Caco-2 (cell line): ENCODE measurements around the gene TAMALIN. TPM values are rescaled to one million over a fixed set of nuclear protein-coding genes. Genes with fewer than 3 reads are reported as not detected.
A peak's percentile ranks its signal among the peaks of the same experiment; 100 is the strongest.

ENCODE experiments used
- BruUV-seq: library from RNA; stranded (reverse); fragments of 400-500 nt; replicated peaks from 2 replicates; lab custom pipeline; 2021; lab: Mats Ljungman, UMichigan
- CTCF ChIA-PET: fragments of 300-600 bp; sonication (Branson Sonifier 250); formaldehyde crosslinking; loops from one replicate; lab custom pipeline; 2022; ENCODE audit warnings: antibody characterized with exemption; lab: Charles Lee
- POLR2A ChIA-PET: fragments of 300-600 bp; sonication (Branson Sonifier 250); formaldehyde crosslinking; loops from one replicate; lab custom pipeline; 2022; ENCODE audit warnings: antibody characterized with exemption; lab: Charles Lee
- DNase-seq, 2 experiments: peaks; one replicate each; pipeline versions ENCODE4 v3.0.0 to v3.0.0-alpha.2; 2020 to 2022
- H3K27me3 ChIP-seq: replicated peaks from 2 replicates; pipeline ENCODE4 v1.6.0; 2011; ENCODE audit warnings: low read length; ENCODE audit not compliant: control insufficient read depth, insufficient read depth
- H3K36me3 ChIP-seq: 2 replicates; pipeline ENCODE4 v1.5.1; 2011; ENCODE audit warnings: low read length; ENCODE audit not compliant: control insufficient read depth, insufficient read depth
- H3K4me1 ChIP-seq: fragments of 250-450 bp; sonication (Bioruptor Pico); 2 replicates; pipeline ENCODE4 v1.5.1; 2020; ENCODE audit warnings: mild to moderate bottlenecking
- H3K4me3 ChIP-seq: 2 replicates; pipeline ENCODE4 v1.5.1; 2011; ENCODE audit warnings: low read depth, mild to moderate bottlenecking, control low read depth, low read length
- H3K9me3 ChIP-seq: fragments of 250-450 bp; sonication (Bioruptor Pico); 2 replicates; pipeline ENCODE4 v1.5.1; 2020; ENCODE audit warnings: mild to moderate bottlenecking, moderate library complexity
- H3K27ac Mint-ChIP-seq: one replicate; pipeline ENCODE4 v1.8.0; 2022; ENCODE audit warnings: mixed read lengths; ENCODE audit not compliant: unreplicated experiment
- H3K27me3 Mint-ChIP-seq: one replicate; pipeline ENCODE4 v1.8.0; 2022; ENCODE audit warnings: mixed read lengths; ENCODE audit not compliant: insufficient read depth, unreplicated experiment
- H3K36me3 Mint-ChIP-seq: one replicate; pipeline ENCODE4 v1.8.0; 2022; ENCODE audit warnings: mild to moderate bottlenecking, mixed read lengths; ENCODE audit not compliant: insufficient read depth, unreplicated experiment
- H3K4me1 Mint-ChIP-seq: one replicate; pipeline ENCODE4 v1.8.0; 2022; ENCODE audit warnings: low read depth, mixed read lengths; ENCODE audit not compliant: unreplicated experiment
- H3K4me3 Mint-ChIP-seq: one replicate; pipeline ENCODE4 v1.8.0; 2022; ENCODE audit warnings: mild to moderate bottlenecking, moderate library complexity, mixed read lengths; ENCODE audit not compliant: unreplicated experiment
- H3K9me3 Mint-ChIP-seq: one replicate; pipeline ENCODE4 v1.8.0; 2022; ENCODE audit warnings: mixed read lengths; ENCODE audit not compliant: unreplicated experiment
- intact Hi-C: fragments of 100-400 bp; cut with micrococcal nuclease; formaldehyde crosslinking; loops from one replicate; pipeline ENCODE4 v1.10.0; 2022; ENCODE audit not compliant: unreplicated experiment
- total RNA-seq: library from RNA; stranded (reverse); gene quantifications from 2 replicates; pipeline ENCODE4 v1.2.3, GENCODE V29; 2022
- TF ChIP-seq, protein P1 (sequence below), 2 experiments: fragments of 200-600 bp in 1 of 2; IDR thresholded peaks; 1 replicate in 1 of 2; 2 replicates in 1 of 2; pipeline versions ENCODE4 v1.5.1 to v1.8.0; 2011 to 2022; ENCODE audit warnings: antibody characterized with exemption in 1 of 2, control low read depth in 1 of 2, inconsistent platforms in 1 of 2, low read depth in 1 of 2, low read length in 1 of 2, mild to moderate bottlenecking in 1 of 2, moderate library complexity in 1 of 2; ENCODE audit not compliant: insufficient read depth in 1 of 2, severe bottlenecking in 1 of 2, unreplicated experiment in 1 of 2

The TAMALIN gene
- total RNA-seq, 1 experiment from 2014 or later = 4.1 TPM

- peak overlapping the region; percentile 42 for H3K4me3 Mint-ChIP-seq
- H3K36me3 ChIP-seq = peaks cover 3% of the 10 kb centered on the region
- CTCF ChIA-PET = no interaction called here
- H3K4me3 ChIP-seq = no peak overlapping the region
- no peak for DNase-seq
- POLR2A ChIA-PET = no interaction called here
- intact Hi-C loops = no loop called here
- H3K9me3 Mint-ChIP-seq = no peaks in the 10 kb centered on the region
- H3K27me3 ChIP-seq = no peaks in the 10 kb centered on the region
- H3K36me3 Mint-ChIP-seq = peaks cover 59% of the 10 kb centered on the region
- no peaks in the 10 kb centered on the region for H3K27me3 Mint-ChIP-seq
- no TSS peak for BruUV-seq
- peak overlapping the region; percentile 77 for H3K27ac Mint-ChIP-seq
- TF ChIP-seq, protein P1, sequence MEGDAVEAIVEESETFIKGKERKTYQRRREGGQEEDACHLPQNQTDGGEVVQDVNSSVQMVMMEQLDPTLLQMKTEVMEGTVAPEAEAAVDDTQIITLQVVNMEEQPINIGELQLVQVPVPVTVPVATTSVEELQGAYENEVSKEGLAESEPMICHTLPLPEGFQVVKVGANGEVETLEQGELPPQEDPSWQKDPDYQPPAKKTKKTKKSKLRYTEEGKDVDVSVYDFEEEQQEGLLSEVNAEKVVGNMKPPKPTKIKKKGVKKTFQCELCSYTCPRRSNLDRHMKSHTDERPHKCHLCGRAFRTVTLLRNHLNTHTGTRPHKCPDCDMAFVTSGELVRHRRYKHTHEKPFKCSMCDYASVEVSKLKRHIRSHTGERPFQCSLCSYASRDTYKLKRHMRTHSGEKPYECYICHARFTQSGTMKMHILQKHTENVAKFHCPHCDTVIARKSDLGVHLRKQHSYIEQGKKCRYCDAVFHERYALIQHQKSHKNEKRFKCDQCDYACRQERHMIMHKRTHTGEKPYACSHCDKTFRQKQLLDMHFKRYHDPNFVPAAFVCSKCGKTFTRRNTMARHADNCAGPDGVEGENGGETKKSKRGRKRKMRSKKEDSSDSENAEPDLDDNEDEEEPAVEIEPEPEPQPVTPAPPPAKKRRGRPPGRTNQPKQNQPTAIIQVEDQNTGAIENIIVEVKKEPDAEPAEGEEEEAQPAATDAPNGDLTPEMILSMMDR (IDR thresholded peaks at IDR 0.05; ENCODE audit: insufficient read depth in 1 of 2, low read depth in 1 of 2, low read length in 1 of 2, severe bottlenecking in 1 of 2, unreplicated experiment in 1 of 2) = no peak
- H3K4me1 Mint-ChIP-seq = peaks cover 51% of the 10 kb centered on the region
- no peaks in the 10 kb centered on the region for H3K9me3 ChIP-seq
- H3K4me1 ChIP-seq = peaks cover 80% of the 10 kb centered on the region
Observed at GRCh38 chr12:51959921-51960320, 46.8 kb upstream of the TAMALIN start.

GRCh38 chr12:51960488-51960887, 46.3 kb upstream of the TAMALIN start:
- TF ChIP-seq, protein P1 (IDR thresholded peaks at IDR 0.05; ENCODE audit: insufficient read depth in 1 of 2, low read depth in 1 of 2, low read length in 1 of 2, severe bottlenecking in 1 of 2, unreplicated experiment in 1 of 2) = no peak
- Mint-ChIP-seq H3K4me1 (peaks cover 49% of the 10 kb centered on the region), H3K9me3 (peaks cover 5% of the 10 kb centered on the region), H3K27me3 (no peaks in the 10 kb centered on the region), H3K4me3 (peak overlapping the region; percentile 34), H3K27ac (peak overlapping the region; percentile 56), H3K36me3 (peaks cover 64% of the 10 kb centered on the region)
- ChIA-PET POLR2A (no interaction called here), CTCF (interaction anchor here (1.7 kb wide), 1 partner anchor 21 kb away, joined by 7 read pairs; no protein-coding TSS in a partner anchor)
- Histone ChIP-seq H3K27me3 (no peaks in the 10 kb centered on the region), H3K4me1 (peaks cover 74% of the 10 kb centered on the region), H3K4me3 (no peak overlapping the region), H3K9me3 (no peaks in the 10 kb centered on the region), H3K36me3 (peaks cover 3% of the 10 kb centered on the region)
- BruUV-seq = no TSS peak
- no peak for DNase-seq
- intact Hi-C loops = no loop called here

GRCh38 chr12:51960890-51961289, 45.9 kb upstream of the TAMALIN start:
- ChIA-PET POLR2A (no interaction called here), CTCF (interaction anchor here (1.7 kb wide), 1 partner anchor 20 kb away, joined by 7 read pairs; no protein-coding TSS in a partner anchor)
- Mint-ChIP-seq H3K9me3 (peaks cover 9% of the 10 kb centered on the region), H3K4me3 (peak overlapping the region; percentile 34), H3K36me3 (peaks cover 68% of the 10 kb centered on the region), H3K27me3 (no peaks in the 10 kb centered on the region), H3K27ac (peak overlapping the region; percentile 56), H3K4me1 (peaks cover 49% of the 10 kb centered on the region)
- Histone ChIP-seq H3K4me3 (no peak overlapping the region), H3K27me3 (no peaks in the 10 kb centered on the region), H3K36me3 (peaks cover 3% of the 10 kb centered on the region), H3K9me3 (no peaks in the 10 kb centered on the region), H3K4me1 (peaks cover 70% of the 10 kb centered on the region)
- no TSS peak for BruUV-seq
- intact Hi-C loops = loop anchor here (1.0 kb wide), 1 partner anchor 10 kb away; the partner anchor contains the start of gene ACVR1B
- DNase-seq = no peak
- TF ChIP-seq, protein P1 (IDR thresholded peaks at IDR 0.05; ENCODE audit: insufficient read depth in 1 of 2, low read depth in 1 of 2, low read length in 1 of 2, severe bottlenecking in 1 of 2, unreplicated experiment in 1 of 2) = no peak
